ENCODE results near the gene COL25A1.
"Not testable (repeated sequence)": the region's sequence is repeated elsewhere in the genome, so short reads cannot be mapped to it uniquely, and the experiment has no call there.

COL25A1 gene

DNA sequence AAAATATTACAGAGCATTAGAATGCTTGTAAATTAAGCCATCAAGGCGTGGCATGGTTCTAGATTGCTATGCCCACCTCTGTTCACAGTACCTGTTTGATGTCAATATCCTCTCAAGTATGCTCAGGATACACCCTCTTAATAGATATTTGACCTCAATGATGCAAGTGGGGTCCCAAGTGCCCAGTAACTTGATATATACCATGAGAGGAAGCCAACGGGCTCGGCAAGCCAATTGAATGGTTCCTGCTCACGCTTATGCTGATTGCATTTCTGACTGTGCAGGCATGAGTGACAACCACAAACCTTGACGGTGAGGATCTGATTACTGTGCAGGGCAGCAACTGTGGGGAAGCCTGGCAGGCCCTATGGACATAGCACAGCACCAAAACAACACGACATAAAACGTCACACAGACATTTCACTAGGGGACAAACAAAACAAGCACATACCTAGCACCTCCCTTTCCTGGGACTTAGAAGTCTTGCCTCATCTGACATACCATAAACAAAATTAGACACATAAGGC is 360.5 kb downstream of the COL25A1 start:
- DNase-seq, result no peak

DNA sequence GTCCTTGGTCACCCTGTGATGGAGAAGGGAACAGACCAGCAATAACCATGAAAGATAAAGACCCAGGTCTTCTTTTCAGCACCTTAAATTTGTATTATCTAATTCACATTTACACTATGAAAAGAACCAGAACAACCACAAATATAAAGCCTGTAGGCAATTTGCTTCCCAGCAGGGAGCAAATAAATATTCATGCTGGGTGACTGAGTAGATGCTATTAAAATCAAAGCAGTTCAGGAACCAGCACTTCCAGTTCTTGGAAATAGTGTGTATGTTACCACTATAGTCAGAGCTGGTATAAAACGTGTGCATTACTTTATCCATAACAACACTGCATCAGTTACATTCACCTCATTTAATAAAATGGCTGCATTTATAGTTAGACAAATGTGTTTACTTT is 361.8 kb downstream of the COL25A1 start:
- no peak for DNase-seq

GRCh38 chr4:108940149-108940548 is 362.3 kb downstream of the COL25A1 start:
- DNase-seq, result no peak

- no peak for DNase-seq
These were observed 365.4 kb downstream of the COL25A1 start for GRCh38 chr4:108937066-108937465.

DNA sequence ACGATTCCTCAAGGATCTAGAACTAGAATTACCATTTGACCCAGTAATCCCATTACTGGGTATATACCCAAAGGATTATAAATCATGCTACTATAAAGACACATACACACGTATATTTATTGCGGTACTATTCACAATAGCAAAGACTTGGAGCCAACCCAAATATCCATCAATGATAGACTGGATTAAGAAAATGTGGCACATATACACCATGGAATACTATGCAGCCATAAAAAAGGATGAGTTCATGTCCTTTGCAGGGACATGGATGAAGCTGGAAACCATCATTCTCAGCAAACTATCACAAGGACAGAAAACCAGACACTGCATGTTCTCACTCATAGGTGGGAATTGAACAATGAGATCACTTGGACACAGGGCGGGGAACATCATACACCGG is 368.5 kb downstream of the COL25A1 start:
- not testable (repeated sequence) for DNase-seq

- DNase-seq, result no peak
These were observed 369.4 kb downstream of the COL25A1 start for GRCh38 chr4:108933046-108933445.

DNA sequence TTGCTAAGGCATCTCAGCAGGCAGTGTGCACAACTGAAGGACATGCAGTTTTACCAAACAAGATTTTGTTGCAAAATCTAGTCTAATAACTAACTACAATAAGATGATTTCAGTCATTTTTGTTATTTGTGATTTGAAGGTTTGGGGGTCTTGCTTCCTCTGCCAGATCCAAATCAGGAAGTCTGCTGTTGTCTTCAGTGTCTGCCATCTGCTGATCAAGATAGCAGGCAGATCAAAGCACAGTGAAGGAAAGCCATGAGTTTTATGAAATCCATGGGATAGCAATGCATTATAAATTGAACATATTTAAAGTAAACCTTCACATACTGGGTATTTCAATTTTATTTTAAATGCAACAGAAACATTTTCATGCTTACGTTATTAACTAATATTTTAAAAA is 370.5 kb downstream of the COL25A1 start:
- DNase-seq, result no peak

- DNase-seq, result no peak
These were observed 372.3 kb downstream of the COL25A1 start for GRCh38 chr4:108930186-108930585.

- DNase-seq, result no peak
These were observed 375.7 kb downstream of the COL25A1 start for GRCh38 chr4:108926781-108927180.

DNA sequence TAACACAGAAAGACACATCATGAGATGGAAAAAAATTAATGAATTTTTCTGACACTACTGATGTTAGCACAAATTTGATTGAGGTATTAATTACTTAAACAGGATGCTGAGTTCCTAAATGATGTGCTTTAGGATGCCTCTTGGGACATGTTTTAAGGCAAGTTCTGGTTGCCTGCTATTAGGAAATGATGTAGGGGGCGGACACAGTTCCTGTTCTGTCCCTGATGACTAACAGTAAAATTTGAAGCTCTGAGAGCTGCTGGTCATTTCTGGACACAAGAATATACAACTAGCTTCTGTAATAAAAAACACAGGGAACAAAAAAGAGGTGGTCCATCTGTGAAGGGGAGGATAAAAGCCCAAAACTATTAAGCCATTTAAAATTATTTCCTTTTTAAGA is 376.4 kb downstream of the COL25A1 start:
- DNase-seq, result no peak

DNA sequence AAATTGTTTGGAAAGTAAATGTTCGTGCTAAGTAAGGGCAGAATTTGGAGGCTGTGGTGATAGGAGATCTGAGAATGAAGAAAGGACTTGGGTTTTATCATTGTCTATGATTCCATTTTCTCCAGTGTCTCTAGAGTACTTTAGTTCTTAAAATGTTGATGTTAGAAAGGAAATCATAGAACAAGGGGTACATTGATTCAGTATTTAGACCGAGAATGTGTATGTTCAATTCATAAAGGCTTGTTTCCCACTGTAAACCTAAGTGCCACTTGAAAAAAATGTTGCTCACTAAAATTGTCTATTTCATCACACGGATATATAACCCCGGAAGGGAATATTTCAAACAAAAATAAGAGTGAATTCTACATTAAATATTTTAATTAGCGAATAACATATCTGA is 380.3 kb downstream of the COL25A1 start:
- DNase-seq, result no peak

- no peak for DNase-seq
These were observed 381.9 kb downstream of the COL25A1 start for GRCh38 chr4:108920395-108921087.

GRCh38 chr4:108919226-108919893 is 383.1 kb downstream of the COL25A1 start:
- DNase-seq, result no peak

DNA sequence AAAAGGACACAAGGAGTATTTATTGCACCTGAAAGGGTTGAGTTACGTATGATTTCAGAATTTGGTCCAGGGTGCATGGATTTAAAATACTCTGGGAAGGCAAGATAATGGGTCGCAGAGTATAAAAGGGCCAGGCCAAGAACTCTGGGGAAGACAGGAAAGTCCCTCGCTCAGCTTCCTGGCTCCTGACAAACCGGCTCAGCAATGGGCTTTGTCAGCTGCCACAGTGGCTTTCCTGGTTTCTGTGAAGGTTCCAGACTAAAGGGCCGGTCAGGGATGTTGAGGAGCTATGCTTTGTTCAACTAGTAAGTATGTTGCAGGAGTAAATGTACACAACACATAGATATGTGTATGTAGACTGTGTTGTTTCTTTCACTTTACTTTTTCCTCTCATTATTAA is 385.2 kb downstream of the COL25A1 start:
- no peak for DNase-seq

DNA sequence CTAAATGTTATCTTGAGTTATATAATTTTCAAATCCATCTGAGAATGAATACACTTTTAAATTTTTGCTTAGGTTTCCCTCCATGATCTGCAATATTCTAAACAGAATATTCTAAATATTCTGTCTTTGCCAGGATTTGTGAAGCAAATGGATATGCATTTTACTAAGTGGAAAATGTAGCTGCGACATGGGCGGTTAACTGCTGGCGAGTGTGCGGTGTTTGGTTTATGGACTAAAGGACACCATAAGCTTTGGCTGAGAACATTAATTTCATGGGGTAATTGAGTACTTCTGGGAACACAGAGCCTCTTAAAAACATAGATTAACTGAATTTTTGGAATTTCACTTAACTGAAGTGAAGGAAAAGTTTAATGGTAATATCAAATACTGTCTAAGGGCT is 385.8 kb downstream of the COL25A1 start:
- no peak for DNase-seq

DNA sequence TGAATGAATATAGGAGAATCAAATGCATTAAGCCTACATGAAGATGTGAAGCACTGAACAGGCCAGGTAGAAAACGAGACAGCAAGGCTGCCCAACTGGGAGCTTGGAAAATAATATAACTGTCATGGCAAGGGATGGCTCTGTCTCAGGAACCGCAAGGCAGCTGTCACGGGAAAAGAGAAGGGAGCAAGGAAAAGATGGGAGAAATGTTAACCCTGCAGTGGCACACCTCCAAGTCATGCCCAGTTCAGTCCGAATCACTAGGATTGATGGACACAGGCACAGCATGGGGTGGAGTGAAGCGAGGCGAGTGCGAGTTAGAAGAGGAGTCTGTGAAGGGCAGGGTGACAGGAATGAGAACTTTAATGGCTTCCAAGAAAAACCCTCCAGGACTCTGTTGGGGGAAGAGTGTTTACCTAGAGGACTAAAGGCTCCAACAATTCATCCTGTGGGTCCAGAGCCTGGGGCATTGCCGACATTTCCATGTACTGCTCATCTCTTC is 395.5 kb downstream of the COL25A1 start:
- no peak for DNase-seq

DNA sequence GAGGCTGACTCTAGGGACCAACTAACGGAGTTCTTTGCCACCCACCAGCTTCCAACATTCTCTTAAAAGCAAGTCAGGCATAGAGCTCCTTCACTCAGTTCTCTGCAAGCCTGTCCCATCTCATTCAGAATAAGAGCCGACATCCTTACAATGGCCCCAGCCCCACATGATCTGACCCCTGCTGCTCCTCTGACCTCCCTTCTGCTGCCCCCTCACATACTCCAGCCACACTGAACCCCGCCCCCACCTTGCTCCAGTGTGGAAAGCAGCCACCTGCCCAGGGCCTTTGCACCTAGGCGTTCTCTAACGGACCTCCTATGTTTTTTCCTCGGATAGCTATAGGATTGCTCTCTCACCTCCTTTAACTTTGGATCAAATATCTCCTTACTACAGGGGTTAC is 396.5 kb downstream of the COL25A1 start:
- DNase-seq, result no peak

GRCh38 chr4:108903464-108904221 is 398.8 kb downstream of the COL25A1 start:
- no peak for DNase-seq

- DNase-seq, result no peak
These were observed 399.7 kb downstream of the COL25A1 start for GRCh38 chr4:108902769-108903168.

DNA sequence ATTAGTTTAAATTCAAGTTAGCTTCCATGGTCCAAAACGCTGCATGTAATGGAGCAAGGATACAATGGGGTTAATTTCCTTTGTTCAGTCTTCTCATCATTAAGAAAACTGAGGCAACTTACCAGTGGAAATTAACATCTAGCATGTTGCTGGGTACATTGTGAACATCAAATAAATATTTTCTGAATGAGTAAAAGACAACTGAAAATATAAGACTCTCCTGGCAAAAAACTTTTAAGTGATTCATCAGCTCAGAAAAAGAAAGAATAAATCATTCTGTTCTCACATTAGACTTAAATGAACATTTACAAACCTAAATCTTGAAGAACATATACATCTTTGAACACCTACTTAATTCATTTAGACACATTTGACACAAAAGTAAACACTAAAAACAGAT is 401.2 kb downstream of the COL25A1 start:
- no peak for DNase-seq

GRCh38 chr4:108900018-108900580 is 402.4 kb downstream of the COL25A1 start:
- DNase-seq, result no peak

GRCh38 chr4:108893468-108893867 is 409.0 kb downstream of the COL25A1 start:
- DNase-seq, result no peak

- DNase-seq, result no peak
These were observed 410.4 kb downstream of the COL25A1 start for GRCh38 chr4:108891896-108892590.

Measured in Kasumi-1 (cell line).